DMS53 treated with DMSO at 0.1 percent for 48 hours (cell line): Measurements from ENCODE around the gene RXRG.

ENCODE experiments used
- DNase-seq: peaks from one replicate; lab custom pipeline; 2025; ENCODE audit not compliant: unreplicated experiment; lab: John Stamatoyannopoulos, UW

The RXRG gene

GRCh38 chr1:165371588-165372225 lies 73.2 kb downstream of the RXRG start:
- DNase-seq = no peak

GRCh38 chr1:165369255-165369848 lies 75.6 kb downstream of the RXRG start:
- DNase-seq = peak; percentile 14

DNA sequence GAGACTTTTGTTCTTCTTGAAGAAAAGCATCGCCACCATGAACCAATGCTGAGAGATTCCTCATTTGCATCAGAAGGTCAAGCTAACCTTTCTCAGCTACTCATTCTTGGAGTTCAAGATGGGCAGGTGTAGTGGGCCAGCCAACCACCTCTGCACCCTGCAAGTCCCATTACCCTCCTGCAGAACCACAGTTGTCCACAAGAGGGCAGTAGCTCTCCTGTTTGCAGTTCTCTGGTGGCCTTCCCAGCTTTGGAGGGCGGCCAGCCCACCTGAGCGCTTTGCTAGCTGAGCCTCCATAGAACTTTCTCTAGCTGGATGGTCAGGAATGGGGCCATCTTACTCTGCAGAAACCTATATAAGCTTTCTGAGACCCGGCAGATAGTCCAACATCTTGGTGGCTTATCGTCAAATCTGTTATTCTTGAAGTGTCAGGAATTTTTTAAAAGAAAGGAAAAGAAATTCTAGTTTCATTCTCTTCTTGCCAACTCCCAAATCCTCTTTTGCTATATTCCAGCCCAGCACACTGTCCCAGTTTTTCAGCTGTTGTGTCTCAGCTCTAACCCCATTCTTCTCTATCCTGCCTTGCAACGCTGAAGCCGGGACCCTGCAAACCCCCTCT lies 77.4 kb downstream of the RXRG start:
- peak; percentile 53 for DNase-seq

GRCh38 chr1:165365341-165365740 lies 79.6 kb downstream of the RXRG start:
- DNase-seq = no peak

GRCh38 chr1:165364568-165365133 lies 80.3 kb downstream of the RXRG start:
- no peak for DNase-seq

DNA sequence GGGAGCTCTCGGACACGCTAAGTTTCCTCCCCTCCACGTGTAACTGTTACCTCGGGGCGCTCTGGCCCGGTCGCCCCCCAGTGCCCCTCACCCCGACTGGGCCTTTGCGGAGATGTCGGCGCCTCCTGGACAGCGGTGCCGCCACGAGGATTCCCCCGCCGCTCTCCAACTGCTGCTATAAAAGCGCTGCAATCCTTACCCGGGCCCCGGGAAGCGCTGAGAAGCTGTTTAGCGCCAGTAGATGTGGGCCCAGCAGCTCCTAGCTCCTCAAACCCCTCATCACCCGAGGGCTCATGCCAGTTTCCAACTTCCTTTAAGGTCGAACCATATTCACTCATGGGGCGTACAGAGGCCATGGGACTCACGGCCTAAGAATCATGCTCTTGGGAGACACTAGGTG lies 88.0 kb downstream of the RXRG start:
- no peak for DNase-seq

DNA sequence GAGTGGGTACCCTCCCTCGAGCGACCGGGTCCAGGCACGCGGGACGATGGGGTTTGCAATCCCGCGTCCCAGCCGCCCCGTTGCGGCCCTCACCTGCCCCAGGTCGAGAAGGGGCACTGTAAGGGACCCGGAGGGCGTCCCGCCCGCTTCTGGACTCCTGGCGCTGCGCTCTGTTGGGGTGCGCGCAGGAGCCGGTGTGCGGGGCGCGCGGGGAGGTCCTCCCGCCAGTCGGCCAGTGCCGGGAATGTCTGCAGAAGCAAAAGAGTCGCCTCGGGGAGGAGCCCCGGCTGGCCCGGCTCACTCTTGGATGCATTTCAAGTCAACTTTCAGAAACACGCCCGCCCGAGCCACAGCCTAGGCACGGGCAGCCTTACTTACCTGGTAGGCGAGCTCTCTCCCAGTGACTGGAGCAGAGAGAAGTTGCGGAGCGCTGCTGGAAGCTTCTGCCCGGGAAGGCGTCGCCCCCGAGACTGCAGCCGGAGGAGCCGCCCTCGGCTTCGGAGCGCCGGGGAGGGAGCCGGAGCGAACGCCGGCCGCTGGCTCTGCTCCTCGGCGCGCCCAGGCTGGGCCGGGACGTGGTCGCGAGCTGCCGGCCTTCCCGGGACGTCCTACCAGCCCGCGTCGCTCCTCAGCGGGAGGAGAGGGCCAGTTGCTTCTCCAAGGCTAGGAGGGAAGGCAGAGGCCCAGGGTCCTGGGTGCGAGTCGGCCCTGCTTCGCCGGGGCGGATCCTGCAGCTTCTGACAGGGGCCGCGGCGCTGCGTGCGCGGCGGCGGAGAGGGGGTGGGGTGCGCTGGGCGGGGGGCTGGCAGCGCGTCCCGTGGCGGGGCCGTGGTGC lies 88.7 kb downstream of the RXRG start, which contains the start of gene LMX1A:
TSS of gene LMX1A (minus strand) at position 739 of the 835 bp plus-strand sequence. CDS start 1,156 bp downstream, outside the sequence.
- no peak for DNase-seq

GRCh38 chr1:165355139-165355976 lies 89.6 kb downstream of the RXRG start:
- no peak for DNase-seq

GRCh38 chr1:165354739-165355138 lies 90.2 kb downstream of the RXRG start:
- DNase-seq = peak; percentile 5

- peak; percentile 39 for DNase-seq
These were observed 90.9 kb downstream of the RXRG start for GRCh38 chr1:165353731-165354671.

- DNase-seq = peak; percentile 25
These were observed 92.3 kb downstream of the RXRG start for GRCh38 chr1:165352442-165353293.

DNA sequence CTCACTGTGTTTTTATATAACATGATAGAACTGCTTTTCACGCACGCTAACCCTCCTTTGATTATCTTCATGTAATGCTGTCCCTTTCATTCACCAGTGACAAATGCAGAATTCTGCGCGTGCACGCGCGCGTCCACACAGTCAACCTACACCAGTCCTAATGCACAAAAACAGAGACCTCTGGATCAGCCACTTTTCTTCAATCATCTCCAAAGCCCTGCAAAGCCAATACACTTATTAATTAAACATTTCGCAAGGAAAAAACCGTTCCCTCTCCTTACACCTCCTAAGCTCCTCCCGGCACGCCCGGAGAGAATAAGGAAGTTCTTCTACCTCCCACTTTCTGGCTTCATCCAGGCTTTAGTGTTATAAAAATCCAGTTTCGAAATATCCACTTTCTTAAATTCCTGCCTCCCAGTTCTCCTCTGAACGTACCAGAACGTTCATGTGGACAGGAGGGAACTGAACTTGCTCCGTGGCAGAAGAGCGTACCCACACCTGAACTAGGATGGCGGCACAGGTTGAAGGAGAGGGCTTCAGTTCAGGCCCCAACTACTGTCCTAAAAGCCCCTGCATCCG lies 93.0 kb downstream of the RXRG start:
- no peak for DNase-seq
